Measurements from ENCODE around the gene MAD2L2.

MAD2L2 gene

DNA sequence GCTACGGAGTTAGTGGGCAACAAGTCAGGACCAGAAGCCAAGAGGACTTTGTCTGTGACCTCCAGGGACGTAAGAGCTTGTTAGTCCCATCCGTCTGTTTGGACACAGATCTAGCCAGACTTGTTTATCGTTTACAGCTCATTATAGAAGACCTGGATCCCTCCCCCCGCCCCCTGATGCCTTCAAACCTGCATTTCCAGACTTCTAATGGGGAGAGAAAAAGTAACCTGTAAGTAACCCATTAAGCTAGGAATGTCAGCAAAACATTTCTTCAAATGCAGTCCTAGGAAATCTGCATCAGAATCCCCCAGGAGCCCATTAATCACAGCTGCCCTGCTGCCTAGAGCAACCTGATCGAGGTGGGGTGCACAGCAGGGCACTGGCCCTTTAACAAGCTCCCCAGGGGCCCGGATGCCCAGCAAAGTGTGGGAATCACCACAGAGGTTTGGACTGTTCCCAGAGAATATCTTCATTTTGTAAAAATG is 1.4 kb upstream of the MAD2L2 start:
- DNase-seq, result no peak

- no peak for DNase-seq
Observed at GRCh38 chr1:11680270-11681070, 478 bp downstream of the MAD2L2 start.

DNA sequence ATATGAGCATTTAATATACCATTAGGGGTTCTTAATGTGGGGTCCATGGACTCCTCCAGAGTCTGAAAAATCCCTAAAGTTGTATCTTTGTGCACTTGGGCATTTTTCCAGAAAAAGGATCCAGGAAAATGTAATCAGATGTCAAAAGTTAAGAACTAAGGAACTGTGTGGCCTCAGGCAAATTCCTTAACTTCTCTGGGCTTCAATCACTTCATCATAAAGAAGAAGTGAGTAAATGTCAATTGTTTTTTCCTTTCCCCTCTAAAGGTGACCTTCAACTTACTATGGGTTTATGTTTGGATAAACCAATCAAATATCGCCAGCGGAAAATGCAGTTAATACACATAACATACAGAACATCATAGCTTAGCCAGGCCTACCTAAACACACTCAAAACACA is 2.5 kb downstream of the MAD2L2 start:
- no peak for DNase-seq

- DNase-seq, result no peak
Observed at GRCh38 chr1:11676386-11677103, 4.4 kb downstream of the MAD2L2 start.

DNA sequence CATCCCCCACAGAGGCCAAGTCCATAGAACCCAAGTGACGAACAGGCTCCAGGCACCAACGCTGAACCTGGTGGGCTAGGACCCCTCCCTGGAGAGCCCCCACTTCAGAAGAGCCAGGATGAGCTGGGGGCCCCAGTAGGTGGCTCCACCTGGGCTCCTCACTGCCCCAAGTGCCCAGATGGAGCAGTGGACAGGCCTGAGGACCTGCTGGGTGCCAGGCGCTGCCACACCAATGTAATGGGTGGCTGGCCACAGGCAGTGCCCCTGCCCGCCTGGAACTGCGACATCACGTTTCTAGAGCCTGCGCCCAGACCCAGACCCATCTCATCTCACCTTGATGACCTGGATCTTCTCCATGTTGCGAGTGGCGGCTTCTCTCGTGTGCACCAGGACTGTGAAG is 5.6 kb downstream of the MAD2L2 start:
- no peak for DNase-seq

DNA sequence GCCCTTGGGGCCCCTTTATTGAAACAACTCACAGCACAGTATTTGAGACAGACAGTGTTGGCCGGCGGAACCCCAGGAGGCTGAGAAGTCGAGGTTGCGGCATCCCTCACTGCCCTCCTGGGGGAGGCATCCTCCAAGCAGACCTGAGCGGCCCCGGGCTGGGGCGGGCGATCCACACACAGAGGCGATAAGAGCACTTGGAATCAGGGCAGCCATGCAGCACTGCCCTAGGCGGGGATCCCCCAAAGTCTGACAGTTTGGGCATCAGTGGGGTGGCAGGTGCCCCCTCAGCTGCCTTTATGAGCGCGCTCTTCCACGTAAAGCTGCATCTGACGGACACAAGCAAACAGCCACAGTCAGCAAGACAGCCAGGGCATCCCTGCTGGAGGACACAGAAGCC is 6.5 kb downstream of the MAD2L2 start:
- no peak for DNase-seq

DNA sequence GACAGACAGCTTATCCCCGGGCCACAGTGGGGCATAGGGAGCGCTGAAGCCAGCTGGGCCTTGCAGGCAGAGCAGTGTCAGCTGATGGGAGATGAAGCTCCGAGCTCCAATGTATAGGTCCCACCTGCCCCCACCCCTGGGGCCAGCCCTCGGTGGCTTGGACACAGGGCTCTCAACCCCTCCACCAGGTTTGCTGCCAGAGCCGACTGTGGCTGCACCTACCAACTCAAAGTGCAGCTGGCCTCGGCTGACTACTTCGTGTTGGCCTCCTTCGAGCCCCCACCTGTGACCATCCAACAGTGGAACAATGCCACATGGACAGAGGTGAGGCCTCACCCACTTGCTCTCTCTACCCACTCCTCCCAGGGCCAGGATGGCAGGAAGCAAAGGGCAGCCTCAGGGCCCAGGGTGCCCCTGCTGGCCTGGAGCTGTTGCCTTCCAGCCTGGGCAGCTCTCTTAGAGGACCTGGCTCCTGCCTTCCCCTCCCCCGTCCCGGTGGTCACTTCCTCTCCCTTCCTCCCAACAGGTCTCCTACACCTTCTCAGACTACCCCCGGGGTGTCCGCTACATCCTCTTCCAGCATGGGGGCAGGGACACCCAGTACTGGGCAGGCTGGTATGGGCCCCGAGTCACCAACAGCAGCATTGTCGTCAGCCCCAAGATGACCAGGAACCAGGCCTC is 7.7 kb downstream of the MAD2L2 start:
- DNase-seq, result no peak

DNA sequence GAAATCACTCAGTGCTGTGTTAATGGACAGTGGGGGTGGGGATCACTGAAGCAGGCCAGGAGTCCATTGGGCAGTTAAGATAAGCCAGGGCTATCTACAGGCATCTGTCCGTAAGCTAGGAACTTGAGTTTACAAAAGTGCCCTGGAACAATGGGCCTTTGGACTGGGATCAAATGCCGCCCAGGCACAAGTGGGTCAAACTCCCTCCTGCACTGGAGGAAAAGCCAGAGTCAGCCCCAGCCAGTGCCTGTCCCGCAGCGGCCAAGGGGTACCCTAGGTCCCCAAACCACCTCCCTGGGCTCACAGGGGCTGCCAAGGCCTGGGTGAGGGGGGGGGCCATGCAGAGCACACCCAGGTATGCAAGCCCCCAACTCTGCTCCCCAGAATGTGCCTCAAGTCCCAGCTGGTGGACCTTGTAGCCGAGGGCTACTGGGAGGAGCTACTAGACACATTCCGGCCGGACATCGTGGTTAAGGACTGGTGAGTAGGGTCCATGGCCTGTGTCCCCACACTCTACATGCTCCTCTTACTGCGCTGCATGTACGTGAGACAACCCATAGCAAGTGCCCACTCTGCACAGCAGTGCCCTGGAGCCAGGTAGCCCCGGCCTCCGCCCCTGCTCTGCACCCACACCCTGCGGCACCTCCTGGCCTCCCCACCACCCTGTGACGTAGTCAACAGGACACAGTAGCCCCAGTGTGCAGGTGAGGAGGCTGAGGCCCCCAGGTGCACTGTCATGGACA is 9.2 kb downstream of the MAD2L2 start:
- no peak for DNase-seq

GRCh38 chr1:11671205-11671543 is 9.8 kb downstream of the MAD2L2 start:
- DNase-seq, result peak in 2 of 3 donors; percentile 24 to 30

GRCh38 chr1:11670747-11671146 is 10.2 kb downstream of the MAD2L2 start:
- peak; percentile 72 to 82 (median 82) for DNase-seq

DNA sequence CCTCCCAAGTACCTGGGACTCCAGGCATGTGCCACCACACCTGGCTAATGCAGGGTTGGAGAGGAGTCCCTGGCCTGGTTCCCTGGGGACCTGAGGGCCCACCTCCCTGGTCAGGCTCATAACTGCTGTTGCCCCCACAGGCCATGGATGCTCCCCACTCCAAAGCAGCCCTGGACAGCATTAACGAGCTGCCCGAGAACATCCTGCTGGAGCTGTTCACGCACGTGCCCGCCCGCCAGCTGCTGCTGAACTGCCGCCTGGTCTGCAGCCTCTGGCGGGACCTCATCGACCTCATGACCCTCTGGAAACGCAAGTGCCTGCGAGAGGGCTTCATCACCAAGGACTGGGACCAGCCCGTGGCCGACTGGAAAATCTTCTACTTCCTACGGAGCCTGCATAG is 12.4 kb downstream of the MAD2L2 start:
- no peak for DNase-seq

GRCh38 chr1:11664336-11665065 is 16.4 kb downstream of the MAD2L2 start:
- DNase-seq, result peak; percentile 64 to 81 (median 78)

- no peak for DNase-seq
Observed at GRCh38 chr1:11661103-11661502, 19.8 kb downstream of the MAD2L2 start.

DNA sequence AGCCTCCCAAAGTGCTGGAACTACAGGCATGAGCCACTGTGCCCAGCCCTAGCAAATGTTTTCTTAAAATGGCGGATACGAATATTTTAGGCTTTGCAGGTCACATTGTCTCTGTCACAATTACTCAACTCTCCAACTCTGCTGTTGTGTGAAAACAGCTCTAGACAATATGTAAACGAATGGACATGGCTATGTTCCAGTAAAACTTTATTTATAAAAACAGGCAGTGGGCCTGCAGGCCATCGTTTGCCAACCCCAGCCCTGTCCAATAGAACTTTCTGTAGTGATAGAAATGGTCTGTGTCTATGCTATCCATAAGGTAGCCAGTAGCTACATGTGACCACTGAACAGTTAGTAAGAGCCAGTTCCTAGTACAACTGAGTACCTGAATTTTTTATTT is 21.2 kb downstream of the MAD2L2 start:
- no peak for DNase-seq

- no peak for DNase-seq
Observed at GRCh38 chr1:11658542-11658941, 22.4 kb downstream of the MAD2L2 start.

- no peak for DNase-seq
Observed at GRCh38 chr1:11657654-11658053, 23.3 kb downstream of the MAD2L2 start.

- DNase-seq, result no peak
Observed at GRCh38 chr1:11654939-11655808, 25.8 kb downstream of the MAD2L2 start.

DNA sequence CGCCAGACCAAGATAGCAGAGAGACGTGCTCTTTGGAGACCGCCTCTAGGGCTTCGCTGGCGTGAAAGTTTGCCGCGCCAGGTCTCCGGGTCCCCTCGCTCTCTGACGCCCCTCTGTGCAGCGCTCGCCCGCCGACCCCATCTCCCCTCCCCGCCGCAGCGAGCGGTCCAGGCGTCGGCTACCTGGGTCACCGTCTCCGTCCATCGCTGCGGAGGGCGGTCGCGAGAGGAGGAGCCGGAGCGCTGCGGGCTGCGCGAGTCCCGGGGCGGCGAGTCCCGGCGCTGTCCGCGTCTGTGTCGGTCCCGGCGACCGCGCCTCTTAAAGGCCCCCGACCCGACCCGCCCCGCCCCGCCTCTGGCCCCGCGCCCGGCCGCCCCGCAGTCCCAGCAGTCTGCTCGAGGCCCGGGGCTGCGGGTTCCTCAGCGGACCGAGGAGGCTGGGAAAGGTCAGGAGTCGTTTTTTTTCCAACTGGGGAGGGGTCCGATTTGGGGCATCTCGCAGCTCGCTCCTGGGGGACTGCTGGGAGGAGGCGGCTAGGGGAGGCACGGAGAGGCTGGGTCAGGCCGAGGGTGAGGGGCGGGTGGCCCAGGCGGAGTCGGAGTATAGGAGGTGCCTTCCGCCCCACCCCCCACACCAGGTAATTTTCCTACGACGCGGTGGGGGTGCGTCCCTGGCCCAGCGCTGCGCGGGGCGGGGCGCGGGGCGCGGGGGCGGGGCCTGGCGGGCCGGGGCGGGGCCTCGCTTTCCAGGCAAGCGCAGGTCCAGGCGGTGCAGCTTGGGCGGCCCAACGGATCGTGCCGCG is 26.6 kb downstream of the MAD2L2 start, which contains the start of the genes FBXO2 and FBXO44:
FBXO2 (minus strand) TSS at position 293 of the 802 bp plus-strand sequence; CDS start at position 204, 89 bp downstream.
FBXO44 (plus strand) TSS at position 741 of the 802 bp plus-strand sequence. CDS start 959 bp downstream, outside the sequence.
- peak in 2 of 3 donors; percentile 42 to 76 for DNase-seq

DNA sequence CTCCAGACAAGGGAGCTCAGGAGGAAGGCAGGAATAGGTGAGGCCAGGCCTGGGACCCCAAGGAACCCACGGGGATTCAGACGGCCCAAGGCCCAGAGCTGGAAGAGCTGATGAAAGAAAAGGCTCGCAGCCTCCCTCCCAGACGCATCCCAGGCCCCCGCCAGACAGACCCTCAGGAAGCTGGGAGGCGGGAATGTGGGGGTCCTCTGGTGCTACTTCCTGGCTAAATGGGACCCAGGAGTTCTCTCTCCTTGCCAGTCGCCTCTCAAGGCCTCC is 27.1 kb downstream of the MAD2L2 start:
- no peak for DNase-seq
